Measurements from ENCODE around the gene GALNT14. TPM values are rescaled to one million over a fixed set of nuclear protein-coding genes. Genes with fewer than 3 reads are reported as not detected.

GALNT14 gene
- total RNA-seq, 2 experiments from 2014 or later, result 0.48 to 0.83 TPM

DNA sequence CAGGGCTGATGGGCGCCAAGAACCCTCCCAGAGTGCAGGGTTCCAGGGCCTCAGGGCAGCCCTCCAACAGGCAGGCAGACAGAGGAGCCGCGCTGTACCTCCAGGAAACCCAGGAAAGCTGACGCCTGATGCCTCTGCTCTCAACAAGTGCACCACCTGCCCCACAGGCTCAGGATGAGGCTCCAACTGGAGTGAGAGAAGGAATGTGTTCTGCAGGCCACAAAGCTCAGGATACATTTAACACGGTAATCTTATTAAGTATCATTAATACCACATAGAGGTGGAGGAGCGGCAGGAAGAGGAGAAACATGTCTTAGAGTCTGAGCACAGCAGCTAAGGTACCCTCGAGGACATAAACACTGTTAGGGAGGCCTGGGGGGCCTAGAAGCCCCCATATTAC lies 175.1 kb downstream of the GALNT14 start:
- DNase-seq (no peak), ATAC-seq (no peak)
- CTCF ChIA-PET, result interaction anchor here (0.6 to 1.3 kb wide), 2 partner anchors 10 to 1552 kb away, joined by 3 read pairs; no protein-coding TSS in a partner anchor
- Mint-ChIP-seq H3K4me3 (no peak overlapping the region), H3K4me1 (peaks cover 6% of the 10 kb centered on the region), H3K9me3 (ENCODE audit: low read depth) (no peaks in the 10 kb centered on the region), H3K36me3 (ENCODE audit: low read depth) (no peaks in the 10 kb centered on the region), H3K27me3 (peaks cover 2% of the 10 kb centered on the region), H3K27ac (no peak overlapping the region)
- intact Hi-C loops (cut with DNase I, micrococcal nuclease), result no loop called here
- POLR2A ChIA-PET, result no interaction called here

DNA sequence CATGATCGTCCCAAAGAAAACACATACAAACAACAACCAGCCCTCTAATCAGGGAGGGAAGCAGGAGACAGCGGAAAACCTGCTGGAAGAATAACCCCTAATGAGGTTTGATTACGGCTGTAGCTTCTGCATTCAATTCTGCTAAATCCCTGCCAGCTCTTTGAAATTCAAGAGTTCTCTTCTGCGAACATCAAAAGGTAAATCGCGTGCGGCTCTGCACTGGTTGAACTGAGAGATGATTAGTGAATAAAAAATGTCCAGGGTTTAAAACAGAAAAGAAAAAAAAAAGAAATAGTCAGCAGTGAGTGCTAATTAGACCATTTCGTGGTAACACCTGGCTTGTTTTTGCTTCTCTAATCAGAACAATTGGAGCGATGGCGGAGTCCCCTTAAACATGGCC lies 178.0 kb downstream of the GALNT14 start:
- peaks cover 6% of the 10 kb centered on the region for H3K4me1 Mint-ChIP-seq
- H3K27ac Mint-ChIP-seq, result no peak overlapping the region
- ATAC-seq (no peak), DNase-seq (no peak)
- H3K4me3 Mint-ChIP-seq, result no peak overlapping the region
- H3K27me3 Mint-ChIP-seq, result peaks cover 2% of the 10 kb centered on the region
- POLR2A ChIA-PET, result no interaction called here
- no peaks in the 10 kb centered on the region for H3K9me3 Mint-ChIP-seq (ENCODE audit: low read depth)
- H3K36me3 Mint-ChIP-seq (ENCODE audit: low read depth), result no peaks in the 10 kb centered on the region
- CTCF ChIA-PET, result interaction anchor here (0.6 to 1.3 kb wide), 2 partner anchors 122 to 210 kb away, joined by 3 to 4 read pairs; no protein-coding TSS in a partner anchor
- intact Hi-C loops (cut with DNase I, micrococcal nuclease), result no loop called here

DNA sequence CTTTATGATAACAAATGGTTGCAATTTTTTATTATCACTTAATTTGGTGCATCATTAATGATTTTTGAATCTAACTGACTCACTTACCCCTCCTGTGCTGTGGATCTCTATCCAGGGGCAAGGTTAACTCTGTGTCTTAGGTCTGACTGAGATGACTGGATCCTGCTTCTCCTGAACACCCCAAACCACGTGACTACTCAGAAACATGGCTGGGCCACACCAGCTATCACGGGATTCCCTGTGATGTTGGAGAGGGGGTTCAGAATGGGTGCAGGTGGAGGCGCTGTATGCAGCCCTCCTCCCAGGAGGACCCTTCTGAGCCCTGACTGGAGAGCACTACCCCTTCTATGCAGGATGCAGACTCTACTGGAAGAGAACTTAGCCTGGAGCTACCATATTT lies 178.6 kb downstream of the GALNT14 start:
- peaks cover 2% of the 10 kb centered on the region for H3K27me3 Mint-ChIP-seq
- H3K4me3 Mint-ChIP-seq, result no peak overlapping the region
- H3K27ac Mint-ChIP-seq, result no peak overlapping the region
- intact Hi-C loops (cut with DNase I, micrococcal nuclease), result no loop called here
- ChIA-PET CTCF (interaction anchor here (0.7 to 1.3 kb wide), 2 partner anchors 132 to 210 kb away, joined by 4 read pairs; no protein-coding TSS in a partner anchor), POLR2A (no interaction called here)
- H3K4me1 Mint-ChIP-seq, result peaks cover 6% of the 10 kb centered on the region
- no peaks in the 10 kb centered on the region for H3K9me3 Mint-ChIP-seq (ENCODE audit: low read depth)
- no peak for DNase-seq
- no peak for ATAC-seq
- no peaks in the 10 kb centered on the region for H3K36me3 Mint-ChIP-seq (ENCODE audit: low read depth)

DNA sequence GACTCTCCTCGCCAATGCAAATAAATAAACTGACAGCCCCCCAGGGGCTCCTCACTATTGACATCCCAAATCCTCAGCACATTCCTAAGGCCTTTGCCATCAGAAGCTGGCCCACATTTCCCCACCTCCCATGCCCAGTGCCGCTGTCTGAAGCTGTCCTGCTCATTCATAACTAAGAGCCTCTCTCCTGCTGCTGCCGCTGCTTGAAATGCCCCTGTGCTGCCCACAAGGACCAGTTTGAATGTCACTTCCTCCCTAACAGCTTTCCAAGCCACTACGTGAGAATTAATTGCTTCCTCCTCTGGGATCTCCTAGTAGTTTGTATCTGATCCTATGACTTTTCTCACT lies 179.3 kb downstream of the GALNT14 start:
- Mint-ChIP-seq H3K9me3 (ENCODE audit: low read depth) (no peaks in the 10 kb centered on the region), H3K27me3 (peaks cover 2% of the 10 kb centered on the region), H3K4me3 (no peak overlapping the region), H3K4me1 (peaks cover 6% of the 10 kb centered on the region), H3K27ac (no peak overlapping the region), H3K36me3 (ENCODE audit: low read depth) (no peaks in the 10 kb centered on the region)
- DNase-seq (no peak), ATAC-seq (no peak)
- CTCF ChIA-PET, result no interaction called here
- intact Hi-C loops (cut with DNase I, micrococcal nuclease), result no loop called here
- POLR2A ChIA-PET, result no interaction called here

DNA sequence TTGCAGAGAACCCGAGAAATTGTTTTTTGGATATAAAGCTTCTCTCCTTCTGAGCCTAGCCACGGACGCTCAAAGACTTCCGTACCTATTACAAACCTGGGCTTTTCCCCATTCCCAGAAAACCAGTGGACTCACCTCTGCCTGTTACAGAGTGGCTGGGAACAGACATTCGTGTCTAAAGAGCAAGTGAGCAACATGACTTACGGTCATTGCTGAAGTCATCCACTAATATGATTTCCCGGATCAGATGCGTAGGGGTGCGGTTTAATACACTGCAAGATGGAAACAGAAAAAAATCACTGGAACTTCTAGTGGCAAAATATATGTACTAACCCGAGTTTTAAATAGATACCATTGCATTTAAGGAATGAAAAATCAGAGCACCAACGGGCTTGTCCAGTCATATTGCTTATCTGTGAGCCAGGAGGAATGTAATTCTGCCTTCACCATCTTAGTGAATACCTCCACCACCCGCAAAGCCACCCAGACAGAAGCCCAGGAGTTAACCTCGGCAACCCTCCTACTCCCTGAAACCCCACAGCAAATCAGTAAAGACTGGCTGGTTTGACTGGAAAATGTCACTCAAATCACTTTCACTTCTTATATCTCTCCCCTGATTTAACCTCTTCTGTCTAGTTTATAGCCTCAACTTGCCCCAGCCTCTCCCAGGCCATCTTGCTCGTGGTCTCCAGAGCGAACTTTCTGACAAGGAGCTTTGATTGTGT lies 179.9 kb downstream of the GALNT14 start:
- ChIA-PET POLR2A (no interaction called here), CTCF (interaction anchor here (0.8 kb wide), 1 partner anchor 246 kb away, joined by 3 read pairs; no protein-coding TSS in a partner anchor)
- ATAC-seq (peak; percentile 36), DNase-seq (no peak)
- H3K36me3 Mint-ChIP-seq (ENCODE audit: low read depth), result no peaks in the 10 kb centered on the region
- H3K9me3 Mint-ChIP-seq (ENCODE audit: low read depth), result no peaks in the 10 kb centered on the region
- peaks cover 6% of the 10 kb centered on the region for H3K4me1 Mint-ChIP-seq
- intact Hi-C loops (cut with DNase I, micrococcal nuclease), result no loop called here
- no peak overlapping the region for H3K27ac Mint-ChIP-seq
- H3K4me3 Mint-ChIP-seq, result no peak overlapping the region
- peaks cover 2% of the 10 kb centered on the region for H3K27me3 Mint-ChIP-seq

DNA sequence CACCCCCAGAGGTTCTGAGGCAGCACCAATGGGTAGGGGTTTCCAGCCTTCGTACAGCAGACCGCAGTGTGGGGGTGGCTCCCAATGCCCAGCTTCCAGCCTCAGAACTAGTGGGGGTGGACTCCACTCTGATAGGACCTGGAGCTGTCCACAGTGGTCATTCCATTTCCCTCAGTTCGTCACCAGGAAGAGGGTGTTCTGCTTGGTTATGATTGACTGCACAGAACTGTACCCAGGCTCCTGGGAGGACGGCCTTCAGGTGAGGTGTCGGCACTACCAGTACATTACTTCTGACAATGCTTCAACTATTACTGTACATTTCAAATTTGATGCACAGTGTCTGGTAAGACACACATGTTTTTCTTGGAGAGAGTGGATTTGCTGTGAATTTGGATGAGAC lies 180.6 kb downstream of the GALNT14 start:
- ChIA-PET CTCF (interaction anchor here (0.8 kb wide), 1 partner anchor 245 kb away, joined by 3 read pairs; no protein-coding TSS in a partner anchor), POLR2A (no interaction called here)
- H3K4me3 Mint-ChIP-seq, result no peak overlapping the region
- H3K27ac Mint-ChIP-seq, result no peak overlapping the region
- peaks cover 2% of the 10 kb centered on the region for H3K27me3 Mint-ChIP-seq
- ATAC-seq (no peak), DNase-seq (no peak)
- peaks cover 6% of the 10 kb centered on the region for H3K4me1 Mint-ChIP-seq
- no peaks in the 10 kb centered on the region for H3K9me3 Mint-ChIP-seq (ENCODE audit: low read depth)
- H3K36me3 Mint-ChIP-seq (ENCODE audit: low read depth), result no peaks in the 10 kb centered on the region
- intact Hi-C loops (cut with DNase I, micrococcal nuclease), result no loop called here

DNA sequence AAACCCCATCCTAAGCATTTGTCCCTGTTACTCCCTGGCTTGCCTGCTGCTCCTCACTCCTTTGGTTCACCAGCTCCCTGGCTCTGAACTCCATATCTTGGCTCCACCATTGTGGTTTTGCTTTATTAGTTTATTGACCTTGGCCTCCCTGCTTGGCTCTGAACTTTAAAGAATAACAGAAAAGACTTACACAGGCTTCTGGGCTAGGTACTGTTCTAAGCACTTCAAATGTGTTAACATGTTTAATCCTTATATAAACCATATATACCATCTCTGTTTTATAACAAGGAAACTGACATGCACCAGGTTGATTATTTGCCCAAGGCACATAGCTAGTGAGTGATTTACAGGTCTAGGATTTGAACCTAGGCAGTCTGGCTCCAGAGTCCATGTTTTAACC lies 181.2 kb downstream of the GALNT14 start:
- Mint-ChIP-seq H3K4me3 (no peak overlapping the region), H3K9me3 (ENCODE audit: low read depth) (no peaks in the 10 kb centered on the region), H3K27ac (no peak overlapping the region), H3K4me1 (peaks cover 6% of the 10 kb centered on the region), H3K27me3 (peaks cover 2% of the 10 kb centered on the region), H3K36me3 (ENCODE audit: low read depth) (no peaks in the 10 kb centered on the region)
- intact Hi-C loops (cut with DNase I, micrococcal nuclease), result no loop called here
- ATAC-seq, result no peak
- CTCF ChIA-PET, result interaction anchor here (0.7 kb wide), 1 partner anchor 13 kb away, joined by 3 read pairs; no protein-coding TSS in a partner anchor
- POLR2A ChIA-PET, result no interaction called here
- DNase-seq, result no peak

DNA sequence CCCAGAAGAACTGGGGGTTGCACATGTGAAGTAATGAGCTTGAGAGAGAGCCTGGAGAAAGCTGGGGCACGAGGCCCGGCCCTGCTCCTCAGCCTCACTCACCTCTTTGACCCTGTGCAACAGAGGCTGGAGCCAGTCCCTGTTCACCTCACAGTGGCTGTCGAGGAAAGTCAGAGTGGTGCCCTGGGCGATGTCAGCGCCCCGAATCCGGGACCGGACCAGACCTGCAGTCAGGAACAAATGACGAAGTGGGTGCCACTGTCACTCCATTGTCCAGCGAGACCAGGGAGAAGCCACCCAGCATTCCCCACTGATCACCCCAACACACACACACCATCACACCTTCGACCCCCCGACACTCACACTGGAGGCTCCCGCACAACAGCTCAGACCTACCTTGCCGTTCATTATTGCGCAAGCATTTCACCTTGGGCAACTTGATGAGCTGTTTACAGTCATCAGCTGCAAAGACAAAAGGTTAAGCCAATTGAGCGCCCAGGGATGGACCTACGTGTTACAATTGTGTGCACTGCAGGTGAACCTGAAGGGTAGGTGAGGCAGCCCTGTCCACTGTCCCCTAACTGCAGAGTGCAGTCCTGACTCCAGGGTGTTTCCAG lies 182.6 kb downstream of the GALNT14 start:
- ChIA-PET POLR2A (no interaction called here), CTCF (no interaction called here)
- ATAC-seq, result no peak
- DNase-seq, result no peak
- Mint-ChIP-seq H3K4me1 (peaks cover 6% of the 10 kb centered on the region), H3K27ac (no peak overlapping the region), H3K9me3 (ENCODE audit: low read depth) (no peaks in the 10 kb centered on the region), H3K27me3 (peaks cover 2% of the 10 kb centered on the region), H3K4me3 (no peak overlapping the region), H3K36me3 (ENCODE audit: low read depth) (no peaks in the 10 kb centered on the region)
- intact Hi-C loops (cut with DNase I, micrococcal nuclease), result no loop called here

DNA sequence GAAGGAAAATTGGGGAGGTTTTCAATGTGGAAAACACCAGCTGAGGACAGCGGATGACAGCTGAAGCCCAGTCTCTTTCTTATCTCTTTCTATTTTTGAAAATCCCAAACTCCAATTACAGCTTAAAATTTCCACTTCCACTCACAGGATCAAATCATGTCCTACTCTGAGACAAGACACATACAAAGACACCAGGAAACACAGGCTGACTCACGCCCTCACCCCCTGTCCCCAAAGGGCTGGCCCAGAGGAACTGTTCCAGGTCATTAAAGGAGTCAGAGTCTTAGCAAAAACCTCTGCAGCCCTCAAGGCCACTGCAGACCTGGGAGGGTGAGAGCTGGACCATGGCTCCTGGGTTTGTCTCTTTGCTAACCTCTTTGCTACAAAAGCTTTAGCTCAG lies 187.9 kb downstream of the GALNT14 start:
- no peak for ATAC-seq
- H3K9me3 Mint-ChIP-seq (ENCODE audit: low read depth), result no peaks in the 10 kb centered on the region
- POLR2A ChIA-PET, result no interaction called here
- H3K27me3 Mint-ChIP-seq, result no peaks in the 10 kb centered on the region
- H3K27ac Mint-ChIP-seq, result no peak overlapping the region
- H3K36me3 Mint-ChIP-seq (ENCODE audit: low read depth), result no peaks in the 10 kb centered on the region
- H3K4me1 Mint-ChIP-seq, result peaks cover 5% of the 10 kb centered on the region
- H3K4me3 Mint-ChIP-seq, result no peak overlapping the region
- intact Hi-C loops (cut with DNase I, micrococcal nuclease), result no loop called here
- CTCF ChIA-PET, result no interaction called here
- no peak for DNase-seq

DNA sequence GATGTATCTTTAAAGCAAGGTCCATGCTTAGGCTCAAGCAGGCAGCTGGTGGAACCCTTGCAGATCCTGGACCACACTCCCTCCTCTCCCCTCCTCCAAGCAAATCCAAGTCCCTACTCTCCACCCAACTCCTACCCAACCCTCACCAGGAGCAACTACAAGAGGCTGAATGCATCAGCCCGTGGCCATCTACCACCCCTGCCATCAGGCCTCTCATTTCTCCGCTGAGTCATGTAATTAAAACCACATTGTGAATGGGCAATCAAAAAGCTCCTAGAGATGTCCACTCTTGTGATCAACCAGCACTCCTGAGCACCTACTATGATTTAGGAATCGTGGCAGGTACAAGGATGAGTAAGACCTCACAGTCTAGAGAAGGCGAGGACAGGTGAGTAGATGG lies 188.8 kb downstream of the GALNT14 start:
- Mint-ChIP-seq H3K9me3 (ENCODE audit: low read depth) (no peaks in the 10 kb centered on the region), H3K4me1 (peaks cover 5% of the 10 kb centered on the region), H3K36me3 (ENCODE audit: low read depth) (no peaks in the 10 kb centered on the region), H3K4me3 (no peak overlapping the region), H3K27ac (no peak overlapping the region), H3K27me3 (no peaks in the 10 kb centered on the region)
- ChIA-PET CTCF (interaction anchor here (1.4 kb wide), 1 partner anchor 220 kb away, joined by 5 read pairs; no protein-coding TSS in a partner anchor), POLR2A (no interaction called here)
- ATAC-seq (no peak), DNase-seq (no peak)
- intact Hi-C loops (cut with DNase I, micrococcal nuclease), result no loop called here

DNA sequence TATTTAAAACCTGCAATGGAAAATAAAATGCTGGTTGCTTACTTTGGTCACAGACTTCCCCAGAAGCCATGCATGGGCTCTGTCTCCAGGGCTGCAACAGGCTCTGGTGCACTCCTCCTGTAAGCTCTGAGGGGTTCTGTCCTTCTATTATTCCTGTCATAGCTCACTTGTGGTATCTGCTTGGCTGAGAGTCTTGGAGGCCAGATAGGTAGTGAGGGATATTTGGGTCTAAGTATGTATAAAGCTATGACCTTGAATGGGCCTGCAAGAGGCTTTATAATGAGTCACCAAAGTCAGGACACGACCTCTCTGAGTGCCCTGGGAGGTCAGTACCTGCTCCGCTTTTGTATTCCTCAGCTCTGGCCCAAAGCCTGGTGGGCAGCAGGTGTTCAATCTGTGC lies 189.4 kb downstream of the GALNT14 start:
- H3K27me3 Mint-ChIP-seq, result no peaks in the 10 kb centered on the region
- no peak overlapping the region for H3K4me3 Mint-ChIP-seq
- ChIA-PET CTCF (interaction anchor here (1.4 kb wide), 1 partner anchor 220 kb away, joined by 5 read pairs; no protein-coding TSS in a partner anchor), POLR2A (no interaction called here)
- DNase-seq (no peak), ATAC-seq (no peak)
- no peaks in the 10 kb centered on the region for H3K36me3 Mint-ChIP-seq (ENCODE audit: low read depth)
- peaks cover 5% of the 10 kb centered on the region for H3K4me1 Mint-ChIP-seq
- no peaks in the 10 kb centered on the region for H3K9me3 Mint-ChIP-seq (ENCODE audit: low read depth)
- no peak overlapping the region for H3K27ac Mint-ChIP-seq
- intact Hi-C loops (cut with DNase I, micrococcal nuclease), result no loop called here

DNA sequence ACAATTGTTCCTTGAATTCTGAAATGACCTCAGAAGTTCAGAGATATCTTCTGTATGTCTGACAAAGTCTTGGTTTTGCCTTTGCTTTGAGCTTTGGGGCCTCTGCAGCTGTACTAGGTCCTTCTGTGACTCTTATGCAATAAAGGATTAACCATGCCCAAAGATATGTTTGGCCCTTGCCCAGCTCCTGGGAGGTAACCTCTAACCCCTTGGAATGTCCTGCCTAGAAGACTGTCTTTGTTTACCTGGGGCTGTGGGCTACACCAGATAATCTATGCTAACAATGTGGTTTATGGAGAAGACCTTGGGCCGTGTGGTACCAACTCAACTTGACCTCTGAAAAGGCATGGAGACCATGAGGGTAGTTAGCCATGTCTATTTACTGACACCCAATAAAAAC lies 190.1 kb downstream of the GALNT14 start:
- Mint-ChIP-seq H3K4me3 (no peak overlapping the region), H3K27me3 (no peaks in the 10 kb centered on the region), H3K9me3 (ENCODE audit: low read depth) (no peaks in the 10 kb centered on the region), H3K36me3 (ENCODE audit: low read depth) (no peaks in the 10 kb centered on the region), H3K27ac (no peak overlapping the region), H3K4me1 (peaks cover 5% of the 10 kb centered on the region)
- ChIA-PET CTCF (interaction anchor here (1.4 kb wide), 1 partner anchor 221 kb away, joined by 5 read pairs; no protein-coding TSS in a partner anchor), POLR2A (no interaction called here)
- DNase-seq (no peak), ATAC-seq (no peak)
- intact Hi-C loops (cut with DNase I, micrococcal nuclease), result no loop called here
